IMR-90 (cell line): Measurements from ENCODE around the gene KDM5B. TPM values are rescaled to one million over a fixed set of nuclear protein-coding genes. Genes with fewer than 3 reads are reported as not detected.

Experiments
- ATAC-seq: fragments of 200-7000 bp; cut with Tn5 transposase; 2 replicates; pipeline ENCODE4 v1.9.1; 2020; ENCODE audit warnings: low read depth, mild to moderate bottlenecking, moderate library complexity
- BruUV-seq: library from RNA; stranded (reverse); fragments of 400-500 nt; replicated peaks from 2 replicates; lab custom pipeline; 2021; lab: Mats Ljungman, UMichigan
- CTCF ChIA-PET: fragments of 300-600 bp; formaldehyde crosslinking; extraction: SDS; loops from one replicate; lab custom pipeline; 2021; ENCODE audit warnings: antibody characterized with exemption; lab: Yijun Ruan, JAX
- POLR2A ChIA-PET: fragments of 300-600 bp; sonication (Branson Sonifier 250); formaldehyde crosslinking; loops from one replicate; lab custom pipeline; 2022; ENCODE audit warnings: antibody characterized with exemption; ENCODE audit not compliant: unreplicated experiment; lab: Charles Lee
- DNase-seq: peaks from one replicate; pipeline ENCODE4 v3.0.0; 2013
- H2AFZ ChIP-seq: replicated peaks from 2 replicates; pipeline ENCODE3; 2013; ENCODE audit warnings: low read length, mild to moderate bottlenecking; ENCODE audit not compliant: poor library complexity
- H2AK5ac ChIP-seq: 2 replicates; pipeline ENCODE4 v1.6.1; 2013; ENCODE audit warnings: low read depth, low read length, inconsistent platforms
- H2AK9ac ChIP-seq: replicated peaks from 2 replicates; pipeline ENCODE3; 2013; ENCODE audit warnings: mild to moderate bottlenecking, low read depth, low read length, moderate library complexity; ENCODE audit not compliant: poor library complexity
- H2BK120ac ChIP-seq: 2 replicates; pipeline ENCODE4 v1.6.1; 2013; ENCODE audit warnings: low read depth, low read length, inconsistent platforms
- H2BK15ac ChIP-seq: 3 replicates; pipeline ENCODE4 v1.6.1; 2013; ENCODE audit warnings: low read depth, low read length, inconsistent platforms
- H2BK20ac ChIP-seq: 2 replicates; pipeline ENCODE4 v1.6.1; 2013; ENCODE audit warnings: low read depth, mild to moderate bottlenecking, inconsistent platforms, low read length, moderate library complexity
- H2BK5ac ChIP-seq: 2 replicates; pipeline ENCODE4 v1.6.1; 2013; ENCODE audit warnings: mild to moderate bottlenecking, low read depth, low read length, inconsistent platforms; ENCODE audit not compliant: poor library complexity, severe bottlenecking
- H3K14ac ChIP-seq: replicated peaks from 2 replicates; pipeline ENCODE4 v1.6.1; 2013; ENCODE audit warnings: low read depth, low read length, inconsistent platforms
- H3K18ac ChIP-seq: 2 replicates; pipeline ENCODE4 v1.6.1; 2013; ENCODE audit warnings: low read depth, low read length, control low read depth
- H3K23ac ChIP-seq: 2 replicates; pipeline ENCODE4 v1.6.1; 2013; ENCODE audit warnings: low read depth, low read length, inconsistent platforms
- H3K27ac ChIP-seq: 2 replicates; pipeline ENCODE4 v1.5.1; 2013; ENCODE audit warnings: mild to moderate bottlenecking, control low read depth, low read length; ENCODE audit not compliant: insufficient read depth
- H3K27me3 ChIP-seq: 2 replicates; pipeline ENCODE4 v1.6.1; 2013; ENCODE audit warnings: low read length; ENCODE audit not compliant: control insufficient read depth, insufficient read depth
- H3K36me3 ChIP-seq: 2 replicates; pipeline ENCODE4 v1.6.1; 2013; ENCODE audit warnings: low read length, mixed read lengths; ENCODE audit not compliant: control insufficient read depth, insufficient read depth
- H3K4ac ChIP-seq: 2 replicates; pipeline ENCODE4 v1.6.1; 2013; ENCODE audit warnings: low read depth, low read length, inconsistent platforms
- H3K4me1 ChIP-seq: 2 replicates; pipeline ENCODE4 v1.6.1; 2013; ENCODE audit warnings: low read length, mixed read lengths; ENCODE audit not compliant: control insufficient read depth, insufficient read depth
- H3K4me2 ChIP-seq: 2 replicates; pipeline ENCODE4 v1.6.1; 2013; ENCODE audit warnings: low read depth, mild to moderate bottlenecking, control low read depth, low read length, moderate library complexity
- H3K4me3 ChIP-seq: 2 replicates; pipeline ENCODE4 v1.5.1; 2013; ENCODE audit warnings: low read depth, mild to moderate bottlenecking, control low read depth, low read length, moderate library complexity; ENCODE audit not compliant: insufficient read depth
- H3K56ac ChIP-seq: 2 replicates; pipeline ENCODE4 v1.6.1; 2013; ENCODE audit warnings: low read length, inconsistent platforms; ENCODE audit not compliant: insufficient read depth; ENCODE audit errors: extremely low read depth
- H3K79me1 ChIP-seq, 2 experiments: 2 replicates each; pipeline ENCODE4 v1.6.1; 2013; ENCODE audit warnings: low read length in 2 of 2, inconsistent platforms in 1 of 2, low read depth in 1 of 2
- H3K9ac ChIP-seq: 2 replicates; pipeline ENCODE4 v1.6.1; 2013; ENCODE audit warnings: low read depth, low read length, control low read depth
- H3K9me1 ChIP-seq: 2 replicates; pipeline ENCODE4 v1.6.1; 2013; ENCODE audit warnings: low read length, inconsistent platforms; ENCODE audit not compliant: insufficient read depth
- H3K9me3 ChIP-seq: 2 replicates; pipeline ENCODE4 v1.6.1; 2013; ENCODE audit warnings: low read length; ENCODE audit not compliant: control insufficient read depth, insufficient read depth
- H4K20me1 ChIP-seq: 2 replicates; pipeline ENCODE4 v1.6.1; 2013; ENCODE audit warnings: low read length, inconsistent platforms; ENCODE audit not compliant: insufficient read depth
- H4K5ac ChIP-seq: 2 replicates; pipeline ENCODE4 v1.6.1; 2013; ENCODE audit warnings: mild to moderate bottlenecking, low read depth, low read length, control low read depth
- H4K8ac ChIP-seq, 2 experiments: 2 replicates each; pipeline ENCODE4 v1.6.1; 2013; ENCODE audit warnings: low read depth in 2 of 2, low read length in 2 of 2, control low read depth in 1 of 2, inconsistent platforms in 1 of 2
- H4K91ac ChIP-seq: 2 replicates; pipeline ENCODE4 v1.6.1; 2013; ENCODE audit warnings: low read depth, low read length, inconsistent platforms; ENCODE audit not compliant: insufficient read depth
- CEBPB ChIP-seq: IDR thresholded peaks from 2 replicates; pipeline ENCODE4 v1.6.1; 2012; ENCODE audit warnings: low read depth, low read length, improper control_type of control experiment
- FOS ChIP-seq: fragments of 150-350 bp; IDR thresholded peaks from 2 replicates; pipeline ENCODE4 v1.6.1; 2016; ENCODE audit warnings: low read depth, low read length
- MXI1 ChIP-seq: IDR thresholded peaks from 2 replicates; pipeline ENCODE4 v1.6.1; 2012; ENCODE audit warnings: low read depth, mild to moderate bottlenecking, low read length, moderate library complexity, borderline replicate concordance
- NFE2L2 ChIP-seq: fragments of 150-350 bp; IDR thresholded peaks from 2 replicates; pipeline ENCODE4 v1.6.1; 2016; ENCODE audit warnings: low read depth, mild to moderate bottlenecking, low read length
- RAD21 ChIP-seq: IDR thresholded peaks from 2 replicates; pipeline ENCODE4 v1.6.1; 2012; ENCODE audit warnings: low read length, improper control_type of control experiment
- RCOR1 ChIP-seq: IDR thresholded peaks from 2 replicates; pipeline ENCODE4 v1.6.1; 2012; ENCODE audit warnings: mild to moderate bottlenecking, low read length, improper control_type of control experiment; ENCODE audit not compliant: insufficient replicate concordance
- RFX5 ChIP-seq: IDR thresholded peaks from 2 replicates; pipeline ENCODE4 v1.8.0; 2012; ENCODE audit warnings: low read depth, mild to moderate bottlenecking, low read length, moderate library complexity
- SMC3 ChIP-seq: fragments of 150-350 bp; IDR thresholded peaks from 2 replicates; pipeline ENCODE4 v1.6.1; 2016; ENCODE audit warnings: low read depth, mild to moderate bottlenecking, antibody characterized with exemption, low read length, moderate library complexity
- WGBS, 2 experiments: methylation state at CpG; one replicate each; pipeline versions ENCODE4 v1.1.5 to v1.1.7; 2013; ENCODE audit warnings: missing lambda C conversion rate in 2 of 2; ENCODE audit not compliant: insufficient read length in 1 of 2; ENCODE audit errors: extremely low coverage in 2 of 2; 5-methylcytosine and 5-hydroxymethylcytosine counted together
- dilution Hi-C: fragments of 300-500 bp; cut with HindIII; formaldehyde crosslinking; loops from one replicate; pipeline ENCODE4 v1.14.3; 2018; ENCODE audit warnings: low sequenced_read_pairs; ENCODE audit not compliant: unreplicated experiment
- in situ Hi-C: fragments of 300-500 bp; cut with MboI; formaldehyde crosslinking; loops from 3 replicates; pipeline ENCODE4 v1.14.3; 2019; ENCODE audit warnings: low sequenced_read_pairs, inconsistent platforms, mixed read lengths
- intact Hi-C: fragments of 100-400 bp; cut with micrococcal nuclease; formaldehyde crosslinking; loops from 2 replicates; pipeline ENCODE4 v1.10.0; 2022
- polyA plus RNA-seq, 3 experiments: library from polyadenylated mRNA; depleted of rRNA; stranded (reverse); fragments of >200 nt; gene quantifications; 2 replicates each; pipeline ENCODE4 v1.2.3, GENCODE V29; 2012; ENCODE audit warnings: low replicate concordance in 1 of 3
- total RNA-seq: library from RNA; depleted of rRNA; stranded (reverse); fragments of >200 nt; gene quantifications from 2 replicates; pipeline ENCODE4 v1.2.3, GENCODE V29; 2012
- TF ChIP-seq, protein P1 (sequence below): conservative IDR thresholded peaks from 2 replicates; pipeline ENCODE4 v1.5.1; 2012; ENCODE audit warnings: mild to moderate bottlenecking, low read depth, low read length, improper control_type of control experiment
- TF ChIP-seq, protein P2 (sequence below): fragments of 150-350 bp; IDR thresholded peaks from 2 replicates; pipeline ENCODE4 v1.6.1; 2017; ENCODE audit warnings: mild to moderate bottlenecking, antibody characterized with exemption, low read length, low read depth

Gene KDM5B
- total and polyA plus RNA-seq, 2 of the 4 experiments (the other 2 are of a cell fraction) = 28.8 to 82.1 TPM

DNA sequence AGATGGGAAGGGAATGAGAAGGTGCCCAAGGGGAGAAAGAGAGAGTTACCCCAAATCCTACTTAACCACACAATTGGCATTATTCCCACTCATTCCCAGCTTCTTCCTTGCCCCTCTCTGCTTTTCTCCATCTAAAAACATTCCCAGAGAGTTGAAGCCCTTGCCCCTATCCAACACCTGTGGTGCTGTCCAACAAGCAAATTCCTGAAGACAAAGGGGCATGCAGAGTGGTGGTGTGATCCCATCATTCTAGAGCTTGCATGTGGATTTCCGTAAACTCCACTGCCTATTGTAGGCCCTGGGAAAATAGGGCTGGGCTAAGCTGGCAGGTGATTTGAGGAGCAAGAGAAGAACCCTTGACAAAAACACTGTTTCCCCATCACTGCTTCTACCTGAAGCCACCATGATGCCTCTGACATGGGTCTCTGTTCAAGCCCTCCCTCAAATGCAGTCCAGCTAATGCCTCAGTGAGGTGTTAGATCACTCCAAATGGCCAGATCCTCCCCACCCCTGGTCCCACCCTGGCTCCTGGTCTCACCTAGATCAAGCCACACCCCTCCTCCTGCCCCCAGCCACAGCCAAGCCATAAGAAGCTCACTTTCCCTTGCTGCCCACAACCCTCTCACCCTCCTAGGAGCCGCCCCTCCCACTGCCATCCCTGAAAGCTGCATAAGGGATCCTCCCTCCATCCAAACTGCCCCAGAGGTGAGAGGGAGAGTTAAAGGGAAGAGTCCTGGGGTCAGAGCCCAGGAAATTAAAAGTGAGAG, 127.5 kb downstream of the KDM5B start:
- H3K4me1 ChIP-seq = no peaks in the 10 kb centered on the region
- no peak overlapping the region for H2BK5ac ChIP-seq
- H3K9ac ChIP-seq = no peak overlapping the region
- ATAC-seq (no peak), DNase-seq (no peak)
- no peak overlapping the region for H3K4me3 ChIP-seq
- dilution Hi-C loops (no loop called here), in situ Hi-C loops (no loop called here), intact Hi-C loops (no loop called here)
- H2AFZ ChIP-seq = no peak overlapping the region
- no peaks in the 10 kb centered on the region for H3K79me1 ChIP-seq
- no peaks in the 10 kb centered on the region for H3K36me3 ChIP-seq
- no peak overlapping the region for H3K4me2 ChIP-seq
- H3K9me3 ChIP-seq = peaks cover 7% of the 10 kb centered on the region; the same call in 1 of the 2 replicates
- no peak overlapping the region for H2BK20ac ChIP-seq
- H4K91ac ChIP-seq = no peak overlapping the region
- H2AK9ac ChIP-seq = no peak overlapping the region
- H4K5ac ChIP-seq = no peak overlapping the region
- no peak overlapping the region for H2BK120ac ChIP-seq
- H3K9me1 ChIP-seq = no peaks in the 10 kb centered on the region
- no peak overlapping the region for H2BK15ac ChIP-seq
- H3K27ac ChIP-seq = no peak overlapping the region
- H4K8ac ChIP-seq = no peak overlapping the region
- H2AK5ac ChIP-seq = no peak overlapping the region
- peaks cover 70% of the 10 kb centered on the region for H3K27me3 ChIP-seq
- no peak overlapping the region for H3K23ac ChIP-seq
- H3K4ac ChIP-seq = no peak overlapping the region
- BruUV-seq = no TSS peak
- TF ChIP-seq CEBPB = no peak
- no peak for TF ChIP-seq FOS
- no peak for TF ChIP-seq NFE2L2
- no peak for TF ChIP-seq SMC3
- TF ChIP-seq RFX5 = no peak
- TF ChIP-seq, protein P1, sequence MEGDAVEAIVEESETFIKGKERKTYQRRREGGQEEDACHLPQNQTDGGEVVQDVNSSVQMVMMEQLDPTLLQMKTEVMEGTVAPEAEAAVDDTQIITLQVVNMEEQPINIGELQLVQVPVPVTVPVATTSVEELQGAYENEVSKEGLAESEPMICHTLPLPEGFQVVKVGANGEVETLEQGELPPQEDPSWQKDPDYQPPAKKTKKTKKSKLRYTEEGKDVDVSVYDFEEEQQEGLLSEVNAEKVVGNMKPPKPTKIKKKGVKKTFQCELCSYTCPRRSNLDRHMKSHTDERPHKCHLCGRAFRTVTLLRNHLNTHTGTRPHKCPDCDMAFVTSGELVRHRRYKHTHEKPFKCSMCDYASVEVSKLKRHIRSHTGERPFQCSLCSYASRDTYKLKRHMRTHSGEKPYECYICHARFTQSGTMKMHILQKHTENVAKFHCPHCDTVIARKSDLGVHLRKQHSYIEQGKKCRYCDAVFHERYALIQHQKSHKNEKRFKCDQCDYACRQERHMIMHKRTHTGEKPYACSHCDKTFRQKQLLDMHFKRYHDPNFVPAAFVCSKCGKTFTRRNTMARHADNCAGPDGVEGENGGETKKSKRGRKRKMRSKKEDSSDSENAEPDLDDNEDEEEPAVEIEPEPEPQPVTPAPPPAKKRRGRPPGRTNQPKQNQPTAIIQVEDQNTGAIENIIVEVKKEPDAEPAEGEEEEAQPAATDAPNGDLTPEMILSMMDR = no peak
- TF ChIP-seq, protein P2, sequence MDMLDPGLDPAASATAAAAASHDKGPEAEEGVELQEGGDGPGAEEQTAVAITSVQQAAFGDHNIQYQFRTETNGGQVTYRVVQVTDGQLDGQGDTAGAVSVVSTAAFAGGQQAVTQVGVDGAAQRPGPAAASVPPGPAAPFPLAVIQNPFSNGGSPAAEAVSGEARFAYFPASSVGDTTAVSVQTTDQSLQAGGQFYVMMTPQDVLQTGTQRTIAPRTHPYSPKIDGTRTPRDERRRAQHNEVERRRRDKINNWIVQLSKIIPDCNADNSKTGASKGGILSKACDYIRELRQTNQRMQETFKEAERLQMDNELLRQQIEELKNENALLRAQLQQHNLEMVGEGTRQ = no peak
- no peak for TF ChIP-seq RAD21
- TF ChIP-seq RCOR1 = no peak
- no peak for TF ChIP-seq MXI1
- POLR2A ChIA-PET = no interaction called here
- WGBS, 2 experiments = no CpG with 5 or more reads among the region's 2 CpGs
- CTCF ChIA-PET = interaction anchor here (1.1 kb wide), 1 partner anchor 12 kb away, joined by 3 read pairs; no protein-coding TSS in a partner anchor
- no peak overlapping the region for H3K18ac ChIP-seq
- no peak overlapping the region for H3K14ac ChIP-seq
- H4K20me1 ChIP-seq = no peaks in the 10 kb centered on the region
- no peak overlapping the region for H3K56ac ChIP-seq
